ENCODE measurements around the gene VPS39. TPM values are rescaled to one million over a fixed set of nuclear protein-coding genes. Genes with fewer than 3 reads are reported as not detected.

VPS39 gene
- total RNA-seq, 1 donor from 2014 or later: 60.4 TPM

DNA sequence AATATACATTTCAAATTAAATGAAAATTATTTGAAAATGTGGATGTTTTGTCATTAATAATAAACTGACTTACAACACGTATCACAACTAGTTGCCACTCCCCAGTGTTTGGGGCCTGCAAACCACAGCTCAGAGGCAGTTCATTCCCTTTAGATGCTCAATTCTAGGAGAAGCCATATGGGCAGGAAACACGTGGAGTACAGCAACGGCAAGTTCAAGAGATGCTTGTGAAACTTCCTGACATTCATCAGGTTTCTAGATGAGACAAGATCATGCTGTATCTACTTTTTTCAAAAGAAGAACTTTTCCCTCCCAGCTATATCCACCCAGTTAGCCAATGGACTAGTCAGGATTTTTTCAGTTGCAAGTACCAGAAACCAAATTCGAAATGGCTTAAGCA is 96.2 kb downstream of the VPS39 start:
- ATAC-seq (no peak), DNase-seq (ENCODE audit: low spot score) (no peak)
- intact Hi-C loops (cut with DNase I): no loop called here

DNA sequence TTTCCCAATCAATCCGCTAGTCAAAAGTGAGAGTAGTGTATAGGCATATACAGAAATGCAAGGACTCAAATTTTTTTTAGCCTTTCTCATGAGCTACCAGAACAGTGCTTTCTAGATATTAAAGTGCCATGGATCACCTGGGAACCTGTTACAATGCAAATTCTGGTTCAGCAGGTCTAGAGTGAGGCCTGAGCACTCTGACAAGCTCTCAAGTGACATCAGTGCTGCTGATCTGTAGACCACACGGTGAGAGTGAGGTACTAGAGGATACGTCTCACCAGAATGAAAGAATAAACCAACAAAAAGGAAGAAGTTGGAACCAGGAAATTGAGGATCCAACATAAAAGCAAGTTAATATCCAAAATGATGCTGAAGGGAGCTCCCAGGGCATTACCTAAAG is 97.7 kb downstream of the VPS39 start:
- DNase-seq (ENCODE audit: low spot score) (no peak), ATAC-seq (no peak)
- intact Hi-C loops (cut with DNase I): no loop called here

DNA sequence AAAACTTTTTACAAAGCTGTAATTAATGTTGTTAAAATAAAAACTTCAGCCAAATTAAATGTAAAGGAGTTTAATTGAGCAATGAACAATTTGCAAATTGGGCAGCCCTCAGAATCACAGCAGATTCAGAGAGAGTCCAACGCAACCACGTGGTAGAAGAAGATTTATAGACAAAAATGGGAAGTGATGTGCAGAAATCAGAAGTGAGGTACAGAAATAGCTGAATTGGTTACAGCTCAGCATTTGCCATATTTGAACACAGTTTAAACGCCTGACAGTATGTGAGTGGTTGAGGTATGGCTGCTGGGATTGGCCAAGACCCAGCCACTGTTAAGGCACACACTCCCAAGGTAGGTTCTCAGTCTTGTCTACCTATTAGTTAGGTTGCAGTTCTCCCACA is 99.3 kb downstream of the VPS39 start:
- DNase-seq (ENCODE audit: low spot score) (no peak), ATAC-seq (no peak)
- intact Hi-C loops (cut with DNase I): no loop called here

Small RNAs within 50 kb of the gene (microRNA-seq; reads per million reads assigned to microRNA genes)
- gene MIR627: 48.1 reads per million, percentile 47 among the genes with 10 or more reads in this experiment

Other genes with a start within 250 kb of the VPS39 start
- gene EHD4, start 235.7 kb downstream of the VPS39 start, total RNA-seq: 27.3 TPM
- gene PLA2G4E, start 187.3 kb downstream of the VPS39 start, total RNA-seq: not detected
- not detected for gene PLA2G4D, start 113.7 kb downstream of the VPS39 start, total RNA-seq
- gene PLA2G4F, start 51.7 kb downstream of the VPS39 start, total RNA-seq: not detected
- 57.6 TPM for gene GANC, start 64.9 kb upstream of the VPS39 start, total RNA-seq
- gene TMEM87A, start 65.1 kb upstream of the VPS39 start, total RNA-seq: 71.6 TPM
- 21.9 TPM for gene CAPN3, start 151.2 kb upstream of the VPS39 start, total RNA-seq